Adrenal gland (tissue), 12 donors: ENCODE results near the gene VPS39. TPM values are rescaled to one million over a fixed set of nuclear protein-coding genes. Genes with fewer than 3 reads are reported as not detected.
A peak's percentile ranks its signal among the peaks of the same experiment; 100 is the strongest.

ENCODE experiments used
- DNase-seq, 7 donors: peaks; one replicate each; pipeline ENCODE4 v3.0.0-alpha.2; 2019 to 2020
- H3K27ac ChIP-seq, 5 donors: fragments of 200-600 bp; sonication (generic) in 4 of 5; 1 replicate in 3 of 5; 2 replicates in 2 of 5; pipeline versions ENCODE4 v1.5.1 to v1.8.0; 2016 to 2020; ENCODE audit warnings: mild to moderate bottlenecking in 1 of 5
- H3K27me3 ChIP-seq: fragments of 200-600 bp; 2 replicates; pipeline ENCODE4 v1.8.0; 2021
- H3K36me3 ChIP-seq, 2 donors: fragments of 200-600 bp; replicated peaks in 1 of 2; 1 replicate in 1 of 2; 2 replicates in 1 of 2; pipeline versions ENCODE4 v1.5.1 to v1.8.0; 2018 to 2022
- H3K4me1 ChIP-seq, 2 donors: fragments of 200-600 bp; replicated peaks in 1 of 2; 1 replicate in 1 of 2; 2 replicates in 1 of 2; pipeline versions ENCODE4 v1.5.1 to v1.8.0; 2018 to 2021
- H3K4me3 ChIP-seq, 4 donors: fragments of 200-600 bp; sonication (generic) in 3 of 4; one replicate each; pipeline ENCODE4 v1.5.1; 2016 to 2018
- H3K9me3 ChIP-seq, 3 donors: fragments of 200-600 bp; sonication (generic) in 1 of 3; replicated peaks in 1 of 3; 1 replicate in 2 of 3; 2 replicates in 1 of 3; pipeline versions ENCODE4 v1.5.1 to v1.8.0; 2016 to 2021
- CTCF ChIP-seq, 6 experiments: fragments of 450-650 bp in 4 of 6; fragments of 200-600 bp in 2 of 6; sonication (generic) in 1 of 6; IDR thresholded peaks; 1 replicate in 5 of 6; 2 replicates in 1 of 6; pipeline versions ENCODE4 v1.5.1 to v1.8.0; 2016 to 2021; ENCODE audit warnings: antibody characterized with exemption in 6 of 6, mild to moderate bottlenecking in 2 of 6, moderate library complexity in 1 of 6
- POLR2A ChIP-seq, 2 donors: fragments of 450-650 bp; IDR thresholded peaks; one replicate each; pipeline ENCODE4 v1.6.1; 2017; ENCODE audit warnings: antibody characterized with exemption in 2 of 2, mild to moderate bottlenecking in 2 of 2, moderate library complexity in 1 of 2
- WGBS, 4 donors: extraction: QIAGEN DNeasy Blood & Tissue Kit in 2 of 4; methylation state at CpG; one replicate each; pipeline versions ENCODE4 v1.1.5 to v1.1.7; 2013 to 2017; 5-methylcytosine and 5-hydroxymethylcytosine counted together
- intact Hi-C, 2 donors: fragments of 100-400 bp; cut with DNase I; formaldehyde crosslinking; loops; one replicate each; pipeline versions ENCODE4 v1.14.1 to v1.15.0; 2022 to 2023
- polyA plus RNA-seq, 3 donors: library from polyadenylated mRNA; stranded (reverse); fragments of 200-250 nt in 2 of 3; fragments of 350-450 nt in 1 of 3; fragmentation: Illumina TruSeq in 1 of 3; extraction: RNeasy Lipid Tissue Mini Kit (QIAGEN cat#74804) in 1 of 3; gene quantifications; one replicate each; pipeline ENCODE4 v1.2.3, GENCODE V29; 2013 to 2014
- total RNA-seq, 9 donors: library from RNA; depleted of rRNA in 4 of 9; stranded (reverse); fragments of >200 nt in 4 of 9; fragments of 120-200 nt in 1 of 9; fragmentation: NEBNext Ultra II Directional in 1 of 9; extraction: Animal tissue kit (Norgen Biotek cat#: 25700) in 1 of 9; gene quantifications; one replicate each; pipeline versions ENCODE4 v1.1.0 to v1.2.4, GENCODE V29; 2013 to 2023
- donor health status: healthy with polysubstance abuse.
- donor health status: Bipolar disorder and iron deficiency.
- donor health status: DM: yes; HTN: yes; CAD: no.
- donor health status: DM: no; HTN: no; CAD: no.
- donor health status: DM: no; HTN: no; CAD: no.
- donor health status: DM: yes; HTN: yes; CAD: no.

The VPS39 gene
- total and polyA plus RNA-seq, 12 donors, result 42.4 to 159 (median 70.4) TPM

- H3K36me3 ChIP-seq, result no peaks in the 10 kb centered on the region
- TF ChIP-seq POLR2A (IDR thresholded peaks at IDR 0.05) (no peak), CTCF (IDR thresholded peaks at IDR 0.05) (peak; percentile 51 to 65 (median 60))
- H3K27ac ChIP-seq, result no peak overlapping the region
- DNase-seq, result peak in 5 of 7 donors; percentile 33 to 54 (median 51)
- H3K4me3 ChIP-seq, result no peak overlapping the region
- H3K9me3 ChIP-seq, result no peaks in the 10 kb centered on the region
- H3K27me3 ChIP-seq, result no peaks in the 10 kb centered on the region
- WGBS, 4 donors, result 41 to 50% (median 46%) methylated on average over 11 of the region's 11 CpGs
- no peaks in the 10 kb centered on the region for H3K4me1 ChIP-seq
- intact Hi-C loops, result loop anchor here (2.0 to 5.0 kb wide), 2 partner anchors 77 to 150 kb away; no protein-coding TSS in a partner anchor
Observed at GRCh38 chr15:42137461-42138261, 70.4 kb downstream of the VPS39 start.

GRCh38 chr15:42136513-42136912 lies 71.6 kb downstream of the VPS39 start:
- DNase-seq, result no peak

DNA sequence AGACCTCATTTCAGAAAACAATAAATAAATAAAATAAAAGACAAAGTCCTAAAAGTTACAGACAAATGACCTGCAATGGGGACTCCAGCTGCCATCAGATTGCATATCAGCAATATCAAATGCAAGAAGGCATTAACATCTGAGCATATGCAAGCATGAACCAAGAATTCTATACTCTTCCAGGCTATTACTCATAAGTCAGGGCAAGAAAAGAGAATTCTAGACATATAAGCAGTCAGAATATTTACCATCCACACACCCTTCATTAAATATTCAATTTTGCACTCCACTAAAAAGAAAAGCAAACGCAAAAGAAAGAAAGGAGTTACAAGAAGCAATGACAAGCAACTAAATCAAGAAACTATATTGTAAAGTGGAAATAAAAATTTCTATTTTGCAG lies 72.8 kb downstream of the VPS39 start:
- Histone ChIP-seq H3K4me1 (no peaks in the 10 kb centered on the region), H3K9me3 (no peaks in the 10 kb centered on the region), H3K27me3 (peaks cover under 1% of the 10 kb centered on the region), H3K36me3 (no peaks in the 10 kb centered on the region), H3K4me3 (no peak overlapping the region), H3K27ac (no peak overlapping the region)
- no peak for DNase-seq
- WGBS, 4 donors, result 68 to 93% (median 81%) methylated on average over 1 of the region's 1 CpG
- intact Hi-C loops, result loop anchor here (5.0 kb wide), 1 partner anchor 148 kb away; no protein-coding TSS in a partner anchor
- TF ChIP-seq POLR2A (IDR thresholded peaks at IDR 0.05) (no peak), CTCF (IDR thresholded peaks at IDR 0.05) (no peak)

More at GRCh38 chr15:42136513-42136912, 71.6 kb downstream of the VPS39 start:
- no peak overlapping the region for H3K27ac ChIP-seq
- WGBS, 4 donors, result 73 to 85% (median 80%) methylated on average over 11 of the region's 11 CpGs
- intact Hi-C loops, result loop anchor here (2.0 to 5.0 kb wide), 2 partner anchors 76 to 149 kb away; no protein-coding TSS in a partner anchor
- no peak for TF ChIP-seq CTCF (IDR thresholded peaks at IDR 0.05)
- no peak for TF ChIP-seq POLR2A (IDR thresholded peaks at IDR 0.05)
- H3K36me3 ChIP-seq, result no peaks in the 10 kb centered on the region
- H3K4me3 ChIP-seq, result no peak overlapping the region
- no peaks in the 10 kb centered on the region for H3K27me3 ChIP-seq
- no peaks in the 10 kb centered on the region for H3K4me1 ChIP-seq
- no peaks in the 10 kb centered on the region for H3K9me3 ChIP-seq

DNA sequence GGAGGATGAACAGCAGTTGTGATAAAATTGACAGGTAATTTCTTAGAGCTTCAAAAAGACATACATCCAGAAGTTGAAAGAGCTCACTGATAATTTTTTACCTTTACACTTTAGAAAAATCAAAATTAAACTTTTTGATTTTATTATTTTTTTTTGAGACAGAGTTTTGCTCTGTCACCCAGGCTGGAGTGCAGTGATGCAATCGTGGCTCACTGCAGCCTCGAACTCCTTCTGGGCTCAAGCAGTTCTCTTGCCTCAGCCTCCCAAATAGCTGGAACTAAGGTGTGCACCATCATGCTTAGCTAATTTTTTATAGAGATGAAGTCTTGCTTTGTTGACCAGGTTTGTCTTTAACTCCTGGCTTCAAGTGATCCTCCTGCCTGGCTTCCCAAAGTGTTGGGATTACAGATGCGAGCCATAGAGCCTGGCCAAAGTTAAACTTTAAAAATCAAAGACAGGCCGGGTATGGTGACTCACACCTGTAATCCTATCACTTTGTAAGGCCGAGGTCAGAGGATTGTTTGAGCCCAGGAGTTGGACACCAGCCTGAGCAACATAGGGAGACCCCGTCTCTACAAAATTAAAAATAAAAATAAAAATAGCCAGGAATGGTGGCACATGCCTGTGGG lies 73.4 kb downstream of the VPS39 start:
- Histone ChIP-seq H3K27ac (no peak overlapping the region), H3K4me3 (no peak overlapping the region), H3K9me3 (no peaks in the 10 kb centered on the region), H3K27me3 (peaks cover 4% of the 10 kb centered on the region), H3K4me1 (no peaks in the 10 kb centered on the region), H3K36me3 (no peaks in the 10 kb centered on the region)
- intact Hi-C loops, result loop anchor here (5.0 kb wide), 1 partner anchor 147 kb away; no protein-coding TSS in a partner anchor
- no peak for DNase-seq
- TF ChIP-seq POLR2A (IDR thresholded peaks at IDR 0.05) (no peak), CTCF (IDR thresholded peaks at IDR 0.05) (no peak)
- 56 to 72% (median 62%) methylated on average over 6 of the region's 6 CpGs for WGBS, 4 donors
